GM10248 (cell line): Measurements from ENCODE around the gene UBN2.
"Not testable (repeated sequence)": the region's sequence is repeated elsewhere in the genome, so short reads cannot be mapped to it uniquely, and the experiment has no call there.

Experiments
- CTCF ChIA-PET: fragments of 300-600 bp; sonication (Branson Sonifier 250); formaldehyde crosslinking; extraction: SDS; loops from one replicate; lab custom pipeline; 2021; ENCODE audit warnings: antibody characterized with exemption; lab: Yijun Ruan, JAX
- POLR2A ChIA-PET: fragments of 350-650 bp; sonication (Branson Sonifier 250); formaldehyde crosslinking; extraction: SDS; loops from one replicate; lab custom pipeline; 2020; ENCODE audit warnings: antibody characterized with exemption; lab: Yijun Ruan, JAX
- DNase-seq: peaks from one replicate; pipeline ENCODE4 v3.0.0; 2012; ENCODE audit errors: extremely low spot score
- TF ChIP-seq, protein P1 (sequence below): IDR thresholded peaks from 2 replicates; pipeline ENCODE4 v1.5.1; 2012; ENCODE audit warnings: mild to moderate bottlenecking, low read depth; ENCODE audit errors: extremely low read depth, missing control alignments, control extremely low read depth

Gene UBN2

DNA sequence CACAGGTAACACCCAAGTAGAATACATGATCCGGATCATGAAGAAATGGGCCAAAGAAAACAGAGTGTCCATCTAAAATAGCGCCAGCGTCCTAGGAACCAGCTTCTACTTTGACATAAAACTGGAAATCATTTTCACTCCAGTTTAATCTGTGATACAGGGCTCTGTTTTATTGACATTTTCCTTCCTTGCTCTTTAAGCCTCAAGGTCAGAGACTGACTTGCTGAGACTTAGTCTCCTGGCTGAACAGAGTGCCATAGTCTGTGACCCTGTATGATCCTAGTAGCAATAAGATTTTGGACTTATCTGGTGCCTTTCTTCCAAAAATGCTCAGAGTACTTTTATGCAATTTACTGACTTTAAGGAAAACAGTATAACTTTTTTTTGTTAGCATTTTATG is 41.7 kb upstream of the UBN2 start:
- ChIA-PET CTCF (no interaction called here), POLR2A (no interaction called here)
- TF ChIP-seq, protein P1, sequence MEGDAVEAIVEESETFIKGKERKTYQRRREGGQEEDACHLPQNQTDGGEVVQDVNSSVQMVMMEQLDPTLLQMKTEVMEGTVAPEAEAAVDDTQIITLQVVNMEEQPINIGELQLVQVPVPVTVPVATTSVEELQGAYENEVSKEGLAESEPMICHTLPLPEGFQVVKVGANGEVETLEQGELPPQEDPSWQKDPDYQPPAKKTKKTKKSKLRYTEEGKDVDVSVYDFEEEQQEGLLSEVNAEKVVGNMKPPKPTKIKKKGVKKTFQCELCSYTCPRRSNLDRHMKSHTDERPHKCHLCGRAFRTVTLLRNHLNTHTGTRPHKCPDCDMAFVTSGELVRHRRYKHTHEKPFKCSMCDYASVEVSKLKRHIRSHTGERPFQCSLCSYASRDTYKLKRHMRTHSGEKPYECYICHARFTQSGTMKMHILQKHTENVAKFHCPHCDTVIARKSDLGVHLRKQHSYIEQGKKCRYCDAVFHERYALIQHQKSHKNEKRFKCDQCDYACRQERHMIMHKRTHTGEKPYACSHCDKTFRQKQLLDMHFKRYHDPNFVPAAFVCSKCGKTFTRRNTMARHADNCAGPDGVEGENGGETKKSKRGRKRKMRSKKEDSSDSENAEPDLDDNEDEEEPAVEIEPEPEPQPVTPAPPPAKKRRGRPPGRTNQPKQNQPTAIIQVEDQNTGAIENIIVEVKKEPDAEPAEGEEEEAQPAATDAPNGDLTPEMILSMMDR = no peak
- DNase-seq = no peak

DNA sequence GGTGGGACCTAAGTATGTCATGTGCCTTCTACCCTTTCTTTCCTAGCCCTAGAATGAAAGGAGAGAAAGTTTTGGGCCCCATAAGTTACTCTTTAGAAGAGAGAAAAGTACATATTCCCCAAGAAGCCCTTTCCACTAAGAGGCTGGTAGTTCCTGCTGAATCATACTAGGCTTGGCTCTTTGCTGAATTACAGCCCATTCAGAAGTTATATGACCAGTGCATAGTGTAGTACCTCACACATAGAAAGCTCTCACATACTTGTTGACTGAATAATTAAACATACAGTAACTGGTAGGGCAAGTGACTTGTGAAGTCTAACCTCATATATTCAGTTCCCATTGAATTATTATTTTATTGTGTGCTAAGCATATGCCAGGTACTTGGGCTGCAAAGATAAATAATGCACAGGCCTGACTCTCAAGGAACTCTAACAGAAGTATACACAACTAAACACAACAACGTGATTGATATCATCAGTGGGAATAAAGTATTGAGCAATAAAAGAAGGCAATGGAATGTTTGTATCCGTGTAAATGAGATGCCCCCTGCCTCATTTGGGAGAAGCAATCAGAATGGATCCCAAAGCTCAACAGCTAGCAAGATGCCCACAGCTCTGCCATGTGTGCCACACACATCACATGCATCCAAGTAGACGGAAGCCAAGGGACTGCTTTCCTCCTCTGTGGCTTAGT is 38.9 kb upstream of the UBN2 start:
- TF ChIP-seq, protein P1 = no peak
- ChIA-PET CTCF (interaction anchor here (0.9 to 1.2 kb wide), 2 partner anchors 20 to 43 kb away, joined by 3 read pairs; no protein-coding TSS in a partner anchor), POLR2A (no interaction called here)
- DNase-seq = no peak

DNA sequence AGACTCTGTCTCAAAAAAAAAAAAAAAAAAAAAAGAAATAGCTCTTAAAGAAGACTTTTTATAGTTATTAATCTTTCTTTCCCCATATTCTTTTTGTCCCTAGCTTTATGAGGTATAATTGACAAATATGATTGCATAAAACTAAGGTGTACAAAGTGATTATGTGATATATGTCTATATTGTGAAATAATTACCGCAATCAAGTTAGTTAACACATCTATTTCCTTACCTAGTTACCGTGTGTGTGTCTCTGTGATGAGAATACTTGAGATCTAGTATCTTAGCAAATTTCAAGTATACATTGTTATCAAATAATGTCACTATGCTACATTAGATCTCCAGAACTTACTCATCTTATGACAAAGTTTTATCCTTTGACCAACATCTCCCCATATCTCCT is 30.7 kb upstream of the UBN2 start:
- ChIA-PET POLR2A (no interaction called here), CTCF (no interaction called here)
- TF ChIP-seq, protein P1 = no peak
- DNase-seq = no peak

DNA sequence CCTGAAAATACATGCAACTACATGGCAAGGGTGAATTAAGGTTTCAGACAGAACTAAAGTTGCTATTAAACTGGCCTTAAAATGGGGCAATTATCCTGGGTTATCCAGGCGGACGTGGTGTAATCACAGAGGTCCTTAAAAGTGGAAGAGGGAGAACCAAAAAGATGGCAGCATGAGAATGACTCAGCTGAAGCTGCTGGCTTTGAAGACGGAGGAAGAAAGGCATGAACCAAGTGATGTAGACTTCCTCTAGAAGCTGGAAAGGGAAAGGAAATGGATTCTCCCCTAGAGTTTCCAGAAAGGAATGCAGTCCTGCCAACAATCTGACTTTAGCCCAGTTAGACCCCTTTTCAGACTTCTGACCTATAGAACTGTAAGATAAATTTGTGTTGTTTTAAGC is 27.0 kb upstream of the UBN2 start:
- POLR2A ChIA-PET = no interaction called here
- DNase-seq = no peak
- CTCF ChIA-PET = no interaction called here
- TF ChIP-seq, protein P1 = no peak

GRCh38 chr7:139205843-139206242 is 25.2 kb upstream of the UBN2 start:
- DNase-seq = no peak
- ChIA-PET POLR2A (no interaction called here), CTCF (no interaction called here)
- TF ChIP-seq, protein P1 = no peak

DNA sequence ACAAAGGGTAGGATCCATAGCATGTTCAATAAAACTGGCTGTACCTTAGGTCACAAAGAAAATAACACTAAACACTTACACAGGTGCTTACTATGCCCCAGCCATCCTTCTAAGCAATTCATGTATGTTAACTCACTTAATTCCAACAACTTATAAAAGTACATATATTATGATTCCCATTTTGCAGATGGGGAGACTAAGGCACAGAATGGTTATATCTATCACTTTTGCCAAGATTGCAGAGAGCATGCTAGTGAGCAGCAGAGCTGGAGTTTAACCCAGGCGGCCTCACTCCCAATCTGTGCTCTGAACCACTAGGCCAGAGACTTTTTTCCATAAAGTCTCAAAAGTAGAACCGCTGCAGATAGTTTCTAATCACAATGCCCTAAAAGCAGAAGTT is 18.9 kb upstream of the UBN2 start:
- ChIA-PET CTCF (interaction anchor here (1.2 kb wide), 1 partner anchor 19 kb away, joined by 3 read pairs; no protein-coding TSS in a partner anchor), POLR2A (no interaction called here)
- DNase-seq = no peak
- TF ChIP-seq, protein P1 = no peak

- DNase-seq, CTCF ChIA-PET, POLR2A ChIA-PET: not testable (repeated sequence)
Observed at GRCh38 chr7:139213489-139213888, 17.5 kb upstream of the UBN2 start.
